Measurements from ENCODE around the gene PFDN4. TPM values are rescaled to one million over a fixed set of nuclear protein-coding genes. Genes with fewer than 3 reads are reported as not detected.

Gene PFDN4
- total and polyA plus RNA-seq, 2 experiments from 2014 or later: 64.5 to 80.1 TPM

GRCh38 chr20:54177378-54177777 lies 30.5 kb upstream of the PFDN4 start:
- H2AFZ ChIP-seq: no peak overlapping the region
- no peaks in the 10 kb centered on the region for H4K20me1 ChIP-seq (ENCODE audit: insufficient read depth)
- no peaks in the 10 kb centered on the region for H3K9me3 ChIP-seq (ENCODE audit: low read depth)
- no peaks in the 10 kb centered on the region for H3K79me2 ChIP-seq (ENCODE audit: insufficient read depth)
- H3K4me1 ChIP-seq (ENCODE audit: insufficient read depth): peaks cover 7% of the 10 kb centered on the region; the same call in 1 of the 2 replicates
- WGBS, 2 experiments (ENCODE audit: low coverage in 1 of 2, low lambda C conversion rate in 2 of 2, missing lambda C conversion rate in 2 of 2): 75 to 76% methylated on average over 6 of the region's 6 CpGs
- TF ChIP-seq EZH2 (IDR thresholded peaks at IDR 0.05; ENCODE audit: insufficient read depth, poor library complexity, severe bottlenecking) (no peak), EZH2phosphoT487 (IDR thresholded peaks at IDR 0.05; ENCODE audit: insufficient read depth, low read depth) (no peak)
- no peak overlapping the region for H3K4me3 ChIP-seq
- no peak overlapping the region for H3K9ac ChIP-seq
- H3K4me2 ChIP-seq (ENCODE audit: unreplicated experiment): no peak overlapping the region
- peaks cover 17% of the 10 kb centered on the region for H3K27me3 ChIP-seq (replicated peaks; ENCODE audit: insufficient read depth)
- H3F3A ChIP-seq (ENCODE audit: insufficient read depth): no peaks in the 10 kb centered on the region
- in situ Hi-C loops (cut with MboI): loop anchor here (25.0 kb wide), 2 partner anchors 215 to 590 kb away; partner anchors contain the start of gene ZNF217
- H3K36me3 ChIP-seq (ENCODE audit: low read depth): no peaks in the 10 kb centered on the region
- H3K27ac ChIP-seq: no peak overlapping the region
- no peaks in the 10 kb centered on the region for H3K9me2 ChIP-seq (ENCODE audit: insufficient read depth)
- DNase-seq: no peak

DNA sequence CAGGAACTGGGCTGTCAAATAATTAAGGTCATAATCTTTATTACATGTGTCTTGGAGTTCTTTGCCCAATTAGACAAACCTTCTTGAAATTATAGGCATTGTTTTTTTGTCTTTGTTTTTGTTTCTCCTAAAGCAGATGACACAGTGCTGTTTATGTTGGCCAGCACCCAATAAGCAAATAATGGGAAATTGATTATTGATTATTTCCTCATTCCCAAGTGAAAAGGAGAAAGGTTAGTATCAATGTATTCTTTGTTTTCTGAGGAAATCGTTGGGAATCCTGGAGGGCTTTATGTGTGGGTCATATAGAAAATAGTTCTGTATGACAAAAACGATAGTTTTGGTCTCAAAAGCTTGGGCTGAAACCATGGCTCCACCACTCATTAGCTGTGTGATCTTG lies 29.6 kb upstream of the PFDN4 start:
- H2AFZ ChIP-seq: no peak overlapping the region
- H3K4me1 ChIP-seq (ENCODE audit: insufficient read depth): peaks cover 7% of the 10 kb centered on the region; the same call in 1 of the 2 replicates
- no peak for DNase-seq
- no peaks in the 10 kb centered on the region for H3K79me2 ChIP-seq (ENCODE audit: insufficient read depth)
- H3K27ac ChIP-seq: no peak overlapping the region
- peaks cover 8% of the 10 kb centered on the region; the same call in 1 of the 2 replicates for H3K27me3 ChIP-seq (replicated peaks; ENCODE audit: insufficient read depth)
- H3K4me3 ChIP-seq: no peak overlapping the region
- no peaks in the 10 kb centered on the region for H3K36me3 ChIP-seq (ENCODE audit: low read depth)
- in situ Hi-C loops (cut with MboI): loop anchor here (25.0 kb wide), 2 partner anchors 216 to 591 kb away; partner anchors contain the start of gene ZNF217
- H4K20me1 ChIP-seq (ENCODE audit: insufficient read depth): no peaks in the 10 kb centered on the region
- H3K9me2 ChIP-seq (ENCODE audit: insufficient read depth): no peaks in the 10 kb centered on the region
- TF ChIP-seq EZH2phosphoT487 (IDR thresholded peaks at IDR 0.05; ENCODE audit: insufficient read depth, low read depth) (no peak), EZH2 (IDR thresholded peaks at IDR 0.05; ENCODE audit: insufficient read depth, poor library complexity, severe bottlenecking) (no peak)
- H3K9ac ChIP-seq: no peak overlapping the region
- H3F3A ChIP-seq (ENCODE audit: insufficient read depth): no peaks in the 10 kb centered on the region
- 72 to 80% methylated on average over 2 of the region's 2 CpGs for WGBS, 2 experiments (ENCODE audit: low coverage in 1 of 2, low lambda C conversion rate in 2 of 2, missing lambda C conversion rate in 2 of 2)
- no peak overlapping the region for H3K4me2 ChIP-seq (ENCODE audit: unreplicated experiment)
- no peaks in the 10 kb centered on the region for H3K9me3 ChIP-seq (ENCODE audit: low read depth)

DNA sequence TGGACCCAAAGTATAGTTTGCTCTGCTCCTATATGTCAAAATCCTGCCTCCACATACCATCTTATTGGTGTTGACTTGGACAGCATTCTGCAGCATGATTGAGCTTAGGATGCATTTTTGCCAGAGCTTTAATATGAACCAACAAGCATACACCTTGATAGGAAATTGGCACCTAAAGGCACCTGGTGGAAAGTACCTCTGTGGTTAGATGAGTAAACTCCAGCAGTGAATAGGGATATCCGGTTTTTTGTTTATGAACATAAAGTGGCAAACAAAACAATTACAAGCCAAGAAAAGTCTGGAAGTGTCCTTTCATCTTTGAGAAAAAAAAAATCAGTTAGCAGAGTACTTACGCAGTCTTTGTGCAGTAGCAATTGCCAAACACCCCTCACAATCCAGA lies 27.9 kb upstream of the PFDN4 start:
- Histone ChIP-seq H3K4me2 (ENCODE audit: unreplicated experiment) (no peak overlapping the region), H2AFZ (no peak overlapping the region), H3K79me2 (ENCODE audit: insufficient read depth) (no peaks in the 10 kb centered on the region), H3K4me3 (no peak overlapping the region), H3K9ac (no peak overlapping the region), H3K9me3 (ENCODE audit: low read depth) (no peaks in the 10 kb centered on the region), H4K20me1 (ENCODE audit: insufficient read depth) (no peaks in the 10 kb centered on the region), H3K27me3 (replicated peaks; ENCODE audit: insufficient read depth) (no peaks in the 10 kb centered on the region), H3K27ac (no peak overlapping the region), H3F3A (ENCODE audit: insufficient read depth) (no peaks in the 10 kb centered on the region), H3K36me3 (ENCODE audit: low read depth) (no peaks in the 10 kb centered on the region), H3K4me1 (ENCODE audit: insufficient read depth) (peaks cover 7% of the 10 kb centered on the region; the same call in 1 of the 2 replicates), H3K9me2 (ENCODE audit: insufficient read depth) (no peaks in the 10 kb centered on the region)
- TF ChIP-seq EZH2phosphoT487 (IDR thresholded peaks at IDR 0.05; ENCODE audit: insufficient read depth, low read depth) (no peak), EZH2 (IDR thresholded peaks at IDR 0.05; ENCODE audit: insufficient read depth, poor library complexity, severe bottlenecking) (no peak)
- no peak for DNase-seq
- 73 to 81% methylated on average over 2 of the region's 2 CpGs for WGBS, 2 experiments (ENCODE audit: low coverage in 1 of 2, low lambda C conversion rate in 2 of 2, missing lambda C conversion rate in 2 of 2)
- in situ Hi-C loops (cut with MboI): loop anchor here (25.0 kb wide), 2 partner anchors 218 to 593 kb away; partner anchors contain the start of gene ZNF217

DNA sequence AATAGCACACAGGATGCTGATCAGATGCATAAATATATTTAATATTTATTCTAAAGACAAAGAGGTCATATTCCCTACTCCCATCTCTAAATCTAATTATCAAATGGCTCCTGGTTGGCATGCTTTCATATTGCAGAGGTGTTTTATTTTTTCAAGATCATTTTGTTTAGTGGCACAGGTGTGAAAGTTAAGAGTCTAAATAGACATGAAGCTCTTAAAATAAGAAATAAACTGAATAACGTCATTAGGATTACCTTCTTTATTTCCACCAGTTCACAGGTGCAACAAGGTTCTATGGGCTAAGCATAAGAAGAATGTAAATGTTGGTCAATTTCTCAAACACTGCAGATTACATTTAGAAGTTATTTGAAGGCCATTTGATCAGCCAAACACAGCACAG lies 27.0 kb upstream of the PFDN4 start:
- Histone ChIP-seq H3K27me3 (replicated peaks; ENCODE audit: insufficient read depth) (no peaks in the 10 kb centered on the region), H2AFZ (no peak overlapping the region), H3F3A (ENCODE audit: insufficient read depth) (no peaks in the 10 kb centered on the region), H3K4me2 (ENCODE audit: unreplicated experiment) (no peak overlapping the region), H3K36me3 (ENCODE audit: low read depth) (no peaks in the 10 kb centered on the region), H3K79me2 (ENCODE audit: insufficient read depth) (no peaks in the 10 kb centered on the region), H3K9me2 (ENCODE audit: insufficient read depth) (no peaks in the 10 kb centered on the region), H3K4me3 (no peak overlapping the region), H3K4me1 (ENCODE audit: insufficient read depth) (peaks cover 7% of the 10 kb centered on the region; the same call in 1 of the 2 replicates), H4K20me1 (ENCODE audit: insufficient read depth) (no peaks in the 10 kb centered on the region), H3K27ac (no peak overlapping the region), H3K9ac (no peak overlapping the region), H3K9me3 (ENCODE audit: low read depth) (no peaks in the 10 kb centered on the region)
- no peak for DNase-seq
- TF ChIP-seq EZH2 (IDR thresholded peaks at IDR 0.05; ENCODE audit: insufficient read depth, poor library complexity, severe bottlenecking): no peak
- TF ChIP-seq EZH2phosphoT487 (IDR thresholded peaks at IDR 0.05; ENCODE audit: insufficient read depth, low read depth): no peak
- 42 to 67% methylated on average over 1 of the region's 1 CpG for WGBS, 2 experiments (ENCODE audit: low coverage in 1 of 2, low lambda C conversion rate in 2 of 2, missing lambda C conversion rate in 2 of 2)
- in situ Hi-C loops (cut with MboI): loop anchor here (25.0 kb wide), 2 partner anchors 219 to 594 kb away; partner anchors contain the start of gene ZNF217

All from GM23248 (cell line).